Measurements from ENCODE around the gene ASIC3. TPM values are rescaled to one million over a fixed set of nuclear protein-coding genes. Genes with fewer than 3 reads are reported as not detected.
A peak's percentile ranks its signal among the peaks of the same experiment; 100 is the strongest.

ASIC3 gene
- total RNA-seq, 1 experiment from 2014 or later: 1.1 TPM

DNA sequence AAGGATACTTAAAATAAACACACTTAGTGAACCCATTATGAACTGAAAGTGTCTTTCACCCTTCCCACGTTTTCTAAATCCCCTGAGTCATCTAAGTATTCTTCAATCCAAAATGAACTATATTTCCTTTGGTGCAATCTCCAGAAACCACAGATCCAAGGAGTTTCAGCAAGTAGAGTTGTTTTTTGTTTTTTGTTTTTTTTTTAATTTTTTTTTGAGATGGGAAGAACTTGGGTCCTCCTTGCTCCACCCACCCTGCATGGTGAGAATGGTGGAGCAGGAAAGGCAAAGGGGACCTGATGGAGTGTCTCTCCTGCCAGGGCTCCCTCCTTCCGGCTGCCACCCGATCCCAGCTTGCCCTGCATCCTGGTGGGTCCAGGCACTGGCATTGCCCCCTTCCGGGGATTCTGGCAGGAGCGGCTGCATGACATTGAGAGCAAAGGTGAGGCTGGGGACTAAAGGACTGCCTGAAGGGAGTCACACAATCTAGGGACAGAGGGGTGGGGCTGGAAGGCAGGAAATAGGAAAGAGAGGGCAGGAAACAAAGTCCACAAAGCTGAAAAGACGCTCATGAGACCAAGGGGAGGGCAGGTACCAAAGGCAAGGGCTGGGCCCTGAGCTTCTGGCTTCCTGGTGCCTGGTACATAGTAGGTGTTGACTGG is 36.2 kb upstream of the ASIC3 start:
- H3K9me3 Mint-ChIP-seq (ENCODE audit: unreplicated experiment): no peaks in the 10 kb centered on the region
- no peak for DNase-seq

DNA sequence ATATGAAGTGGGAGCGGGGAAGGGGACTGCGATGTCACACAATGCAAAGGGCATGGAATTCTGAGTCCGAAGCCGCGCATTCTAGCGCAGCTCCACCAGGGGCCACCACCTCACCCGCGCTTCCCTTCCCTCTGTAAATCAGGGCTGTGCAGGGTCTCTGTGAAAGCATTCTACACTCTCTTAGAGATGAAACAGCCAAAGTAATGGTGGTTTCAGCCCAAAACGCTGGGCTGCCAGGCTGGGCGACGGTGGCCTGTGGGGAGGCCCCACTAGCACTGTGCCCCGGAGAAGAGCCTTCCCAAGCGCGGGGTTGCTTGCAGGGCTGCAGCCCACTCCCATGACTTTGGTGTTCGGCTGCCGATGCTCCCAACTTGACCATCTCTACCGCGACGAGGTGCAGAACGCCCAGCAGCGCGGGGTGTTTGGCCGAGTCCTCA is 35.4 kb upstream of the ASIC3 start:
- ChIA-PET POLR2A (no interaction called here), CTCF (interaction anchor here (1.1 to 1.2 kb wide), 2 partner anchors 15 to 50 kb away, joined by 3 to 5 read pairs; partner anchors contain the start of gene ABCB8)
- H3K27me3 ChIP-seq (replicated peaks; ENCODE audit: control insufficient read depth, insufficient read depth, low read length): no peaks in the 10 kb centered on the region
- H3K4me1 ChIP-seq: peaks cover 27% of the 10 kb centered on the region
- no TSS peak for BruUV-seq (replicated peaks)
- TF ChIP-seq, protein P1, sequence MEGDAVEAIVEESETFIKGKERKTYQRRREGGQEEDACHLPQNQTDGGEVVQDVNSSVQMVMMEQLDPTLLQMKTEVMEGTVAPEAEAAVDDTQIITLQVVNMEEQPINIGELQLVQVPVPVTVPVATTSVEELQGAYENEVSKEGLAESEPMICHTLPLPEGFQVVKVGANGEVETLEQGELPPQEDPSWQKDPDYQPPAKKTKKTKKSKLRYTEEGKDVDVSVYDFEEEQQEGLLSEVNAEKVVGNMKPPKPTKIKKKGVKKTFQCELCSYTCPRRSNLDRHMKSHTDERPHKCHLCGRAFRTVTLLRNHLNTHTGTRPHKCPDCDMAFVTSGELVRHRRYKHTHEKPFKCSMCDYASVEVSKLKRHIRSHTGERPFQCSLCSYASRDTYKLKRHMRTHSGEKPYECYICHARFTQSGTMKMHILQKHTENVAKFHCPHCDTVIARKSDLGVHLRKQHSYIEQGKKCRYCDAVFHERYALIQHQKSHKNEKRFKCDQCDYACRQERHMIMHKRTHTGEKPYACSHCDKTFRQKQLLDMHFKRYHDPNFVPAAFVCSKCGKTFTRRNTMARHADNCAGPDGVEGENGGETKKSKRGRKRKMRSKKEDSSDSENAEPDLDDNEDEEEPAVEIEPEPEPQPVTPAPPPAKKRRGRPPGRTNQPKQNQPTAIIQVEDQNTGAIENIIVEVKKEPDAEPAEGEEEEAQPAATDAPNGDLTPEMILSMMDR (IDR thresholded peaks at IDR 0.05; ENCODE audit: insufficient read depth in 1 of 2, low read depth in 1 of 2, low read length in 1 of 2, severe bottlenecking in 1 of 2, unreplicated experiment in 1 of 2): peak in 1 of 2 experiments; percentile 60
- Mint-ChIP-seq H3K27me3 (ENCODE audit: insufficient read depth, unreplicated experiment) (no peaks in the 10 kb centered on the region), H3K9me3 (ENCODE audit: unreplicated experiment) (no peaks in the 10 kb centered on the region), H3K4me3 (ENCODE audit: unreplicated experiment) (no peak overlapping the region), H3K27ac (ENCODE audit: unreplicated experiment) (peak overlapping the region; percentile 53), H3K36me3 (ENCODE audit: insufficient read depth, unreplicated experiment) (no peaks in the 10 kb centered on the region), H3K4me1 (ENCODE audit: low read depth, unreplicated experiment) (peaks cover 10% of the 10 kb centered on the region)
- no peaks in the 10 kb centered on the region for H3K9me3 ChIP-seq
- no peaks in the 10 kb centered on the region for H3K36me3 ChIP-seq (ENCODE audit: control insufficient read depth, insufficient read depth, low read length)
- intact Hi-C loops (cut with micrococcal nuclease; ENCODE audit: unreplicated experiment): loop anchor here (1.0 to 5.0 kb wide), 2 partner anchors 15 to 99 kb away; partner anchors contain the start of gene ABCB8
- H3K4me3 ChIP-seq (ENCODE audit: low read depth, low read length): no peak overlapping the region
- DNase-seq: peak in 1 of 2 experiments; percentile 57

More for the DNA sequence above, 36.2 kb upstream of the ASIC3 start:
- peaks cover 10% of the 10 kb centered on the region for H3K4me1 Mint-ChIP-seq (ENCODE audit: low read depth, unreplicated experiment)
- H3K36me3 Mint-ChIP-seq (ENCODE audit: insufficient read depth, unreplicated experiment): no peaks in the 10 kb centered on the region
- H3K27ac Mint-ChIP-seq (ENCODE audit: unreplicated experiment): peak overlapping the region; percentile 53
- no peaks in the 10 kb centered on the region for H3K36me3 ChIP-seq (ENCODE audit: control insufficient read depth, insufficient read depth, low read length)
- POLR2A ChIA-PET: no interaction called here
- peak overlapping the region; percentile 6 for H3K4me3 Mint-ChIP-seq (ENCODE audit: unreplicated experiment)
- H3K9me3 ChIP-seq: no peaks in the 10 kb centered on the region
- peaks cover 23% of the 10 kb centered on the region for H3K4me1 ChIP-seq
- intact Hi-C loops (cut with micrococcal nuclease; ENCODE audit: unreplicated experiment): loop anchor here (5.0 kb wide), 1 partner anchor 100 kb away; no protein-coding TSS in a partner anchor
- BruUV-seq (replicated peaks): no TSS peak
- H3K4me3 ChIP-seq (ENCODE audit: low read depth, low read length): no peak overlapping the region
- H3K27me3 ChIP-seq (replicated peaks; ENCODE audit: control insufficient read depth, insufficient read depth, low read length): no peaks in the 10 kb centered on the region
- CTCF ChIA-PET: interaction anchor here (1.1 to 1.2 kb wide), 2 partner anchors 16 to 50 kb away, joined by 3 to 5 read pairs; partner anchors contain the start of gene ABCB8
- no peaks in the 10 kb centered on the region for H3K27me3 Mint-ChIP-seq (ENCODE audit: insufficient read depth, unreplicated experiment)
- TF ChIP-seq, protein P1 (IDR thresholded peaks at IDR 0.05; ENCODE audit: insufficient read depth in 1 of 2, low read depth in 1 of 2, low read length in 1 of 2, severe bottlenecking in 1 of 2, unreplicated experiment in 1 of 2): no peak

DNA sequence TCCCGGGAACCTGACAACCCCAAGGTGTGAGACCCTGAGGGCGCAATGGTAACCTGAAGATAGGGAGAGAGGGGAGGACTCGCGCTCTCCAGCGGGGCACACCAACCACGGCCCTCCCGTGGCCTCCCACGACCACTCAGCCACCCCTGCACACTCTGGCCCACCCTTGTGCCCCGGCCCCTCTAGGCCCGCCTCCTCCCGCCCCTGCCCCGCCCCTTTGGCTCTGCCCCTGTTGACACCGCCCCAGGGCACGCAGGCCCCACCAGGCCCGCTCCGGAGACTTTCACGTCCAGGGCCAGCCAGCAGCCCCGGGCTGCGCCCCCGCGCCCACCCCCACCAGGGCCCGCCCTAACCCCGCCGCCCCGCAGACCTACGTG is 35.0 kb upstream of the ASIC3 start:
- no peaks in the 10 kb centered on the region for H3K27me3 ChIP-seq (replicated peaks; ENCODE audit: control insufficient read depth, insufficient read depth, low read length)
- H3K4me3 Mint-ChIP-seq (ENCODE audit: unreplicated experiment): no peak overlapping the region
- POLR2A ChIA-PET: no interaction called here
- H3K9me3 Mint-ChIP-seq (ENCODE audit: unreplicated experiment): no peaks in the 10 kb centered on the region
- H3K4me1 ChIP-seq: peaks cover 29% of the 10 kb centered on the region
- intact Hi-C loops (cut with micrococcal nuclease; ENCODE audit: unreplicated experiment): loop anchor here (1.0 to 5.0 kb wide), 2 partner anchors 15 to 99 kb away; partner anchors contain the start of gene ABCB8
- no peak overlapping the region for H3K27ac Mint-ChIP-seq (ENCODE audit: unreplicated experiment)
- no peaks in the 10 kb centered on the region for H3K36me3 Mint-ChIP-seq (ENCODE audit: insufficient read depth, unreplicated experiment)
- H3K4me1 Mint-ChIP-seq (ENCODE audit: low read depth, unreplicated experiment): peaks cover 10% of the 10 kb centered on the region
- no TSS peak for BruUV-seq (replicated peaks)
- no peaks in the 10 kb centered on the region for H3K27me3 Mint-ChIP-seq (ENCODE audit: insufficient read depth, unreplicated experiment)
- TF ChIP-seq, protein P1 (IDR thresholded peaks at IDR 0.05; ENCODE audit: insufficient read depth in 1 of 2, low read depth in 1 of 2, low read length in 1 of 2, severe bottlenecking in 1 of 2, unreplicated experiment in 1 of 2): no peak
- H3K9me3 ChIP-seq: no peaks in the 10 kb centered on the region
- DNase-seq: no peak
- H3K4me3 ChIP-seq (ENCODE audit: low read depth, low read length): no peak overlapping the region
- CTCF ChIA-PET: no interaction called here
- H3K36me3 ChIP-seq (ENCODE audit: control insufficient read depth, insufficient read depth, low read length): no peaks in the 10 kb centered on the region

Data from Caco-2 (cell line).